ENCODE results near the gene PBX3.

- no peak for TF ChIP-seq TAF1 (IDR thresholded peaks at IDR 0.05; ENCODE audit: borderline replicate concordance, low read depth, low read length)
- TF ChIP-seq POLR2A (IDR thresholded peaks at IDR 0.05; ENCODE audit: low read depth, low read length) = no peak
These were observed 248.5 kb downstream of the PBX3 start for GRCh38 chr9:125995706-125996105.
